GM12872 (cell line): ENCODE results near the gene SLC34A1.

Experiments
- TF ChIP-seq, protein P1 (sequence below): IDR thresholded peaks from 3 replicates; pipeline ENCODE4 v1.5.1; 2011; ENCODE audit warnings: low read depth, mild to moderate bottlenecking, low read length, moderate library complexity; ENCODE audit not compliant: insufficient read depth

Gene SLC34A1

DNA sequence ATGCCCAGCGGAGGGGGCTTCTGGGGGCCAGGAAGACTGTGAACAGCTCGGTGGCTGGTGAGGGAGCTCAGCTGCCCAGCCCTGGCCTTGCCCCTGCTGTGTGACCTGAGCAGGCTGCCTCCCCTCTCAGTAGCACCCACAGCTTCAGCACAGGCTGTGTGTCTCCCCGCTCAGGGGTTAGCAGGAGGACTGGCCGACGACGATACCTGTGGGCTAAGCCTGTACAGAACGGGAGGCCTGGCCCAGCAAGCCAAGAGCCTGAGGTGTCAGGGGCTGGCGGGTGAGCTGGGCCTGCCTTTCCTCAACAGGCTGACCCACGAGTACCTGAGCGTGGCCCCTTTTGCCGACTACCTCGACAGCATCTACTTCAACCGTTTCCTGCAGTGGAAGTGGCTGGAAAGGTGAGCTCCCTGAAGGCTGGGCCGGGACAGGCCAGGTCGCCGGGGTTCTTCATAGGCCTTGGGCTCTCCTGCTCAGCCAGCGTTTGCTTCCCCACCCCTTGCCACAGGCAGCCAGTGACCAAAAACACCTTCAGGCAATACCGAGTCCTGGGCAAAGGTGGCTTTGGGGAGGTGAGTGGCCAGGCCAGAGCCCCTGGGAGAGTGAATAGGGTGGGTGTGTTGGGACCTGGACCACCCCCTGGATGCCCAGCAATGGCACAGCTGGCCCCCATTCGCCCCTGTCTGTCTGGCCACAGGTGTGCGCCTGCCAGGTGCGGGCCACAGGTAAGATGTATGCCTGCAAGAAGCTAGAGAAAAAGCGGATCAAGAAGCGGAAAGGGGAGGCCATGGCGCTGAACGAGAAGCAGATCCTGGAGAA lies 48.8 kb downstream of the SLC34A1 start:
- TF ChIP-seq, protein P1, sequence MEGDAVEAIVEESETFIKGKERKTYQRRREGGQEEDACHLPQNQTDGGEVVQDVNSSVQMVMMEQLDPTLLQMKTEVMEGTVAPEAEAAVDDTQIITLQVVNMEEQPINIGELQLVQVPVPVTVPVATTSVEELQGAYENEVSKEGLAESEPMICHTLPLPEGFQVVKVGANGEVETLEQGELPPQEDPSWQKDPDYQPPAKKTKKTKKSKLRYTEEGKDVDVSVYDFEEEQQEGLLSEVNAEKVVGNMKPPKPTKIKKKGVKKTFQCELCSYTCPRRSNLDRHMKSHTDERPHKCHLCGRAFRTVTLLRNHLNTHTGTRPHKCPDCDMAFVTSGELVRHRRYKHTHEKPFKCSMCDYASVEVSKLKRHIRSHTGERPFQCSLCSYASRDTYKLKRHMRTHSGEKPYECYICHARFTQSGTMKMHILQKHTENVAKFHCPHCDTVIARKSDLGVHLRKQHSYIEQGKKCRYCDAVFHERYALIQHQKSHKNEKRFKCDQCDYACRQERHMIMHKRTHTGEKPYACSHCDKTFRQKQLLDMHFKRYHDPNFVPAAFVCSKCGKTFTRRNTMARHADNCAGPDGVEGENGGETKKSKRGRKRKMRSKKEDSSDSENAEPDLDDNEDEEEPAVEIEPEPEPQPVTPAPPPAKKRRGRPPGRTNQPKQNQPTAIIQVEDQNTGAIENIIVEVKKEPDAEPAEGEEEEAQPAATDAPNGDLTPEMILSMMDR = no peak

DNA sequence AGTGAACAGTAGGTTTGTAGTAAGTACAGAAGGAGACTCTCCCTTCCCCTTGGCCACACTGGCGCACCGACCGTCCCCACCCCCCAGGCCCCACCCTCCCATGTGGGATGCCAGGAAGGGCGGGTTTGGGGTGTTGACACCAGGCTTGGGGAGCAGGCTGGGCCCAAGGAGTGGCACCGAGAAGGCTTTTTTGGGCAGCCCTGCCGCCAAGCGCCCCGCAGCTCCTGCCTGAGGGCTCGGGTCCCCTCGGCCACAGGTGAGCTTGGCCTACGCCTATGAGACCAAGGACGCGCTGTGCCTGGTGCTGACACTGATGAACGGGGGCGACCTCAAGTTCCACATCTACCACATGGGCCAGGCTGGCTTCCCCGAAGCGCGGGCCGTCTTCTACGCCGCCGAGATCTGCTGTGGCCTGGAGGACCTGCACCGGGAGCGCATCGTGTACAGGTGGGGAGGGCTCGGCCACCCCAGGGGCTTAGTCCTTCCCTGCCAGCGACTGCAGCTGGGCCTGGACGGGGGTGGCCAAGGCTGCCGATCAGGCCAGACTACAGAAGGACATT lies 49.5 kb downstream of the SLC34A1 start:
- TF ChIP-seq, protein P1 = no peak

DNA sequence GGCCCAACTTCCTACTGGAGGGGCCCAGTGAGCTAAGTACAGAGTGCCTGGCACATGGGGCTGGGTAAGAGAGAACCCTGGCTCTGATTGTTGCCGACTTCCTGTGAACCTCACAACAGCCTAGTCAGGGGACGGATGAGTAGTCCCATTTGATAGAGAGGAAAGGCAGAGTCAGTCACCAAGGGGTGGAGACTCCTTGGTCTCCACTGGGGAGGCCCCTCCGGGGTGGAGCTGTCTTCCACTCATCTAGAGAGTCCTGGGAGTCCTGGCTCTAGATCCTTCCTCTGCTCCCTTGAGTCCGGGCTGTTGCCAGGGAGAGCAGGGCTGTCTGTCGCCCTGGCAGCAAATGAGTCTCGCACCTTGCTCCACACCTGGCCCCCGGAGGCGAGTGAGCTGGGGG lies 50.2 kb downstream of the SLC34A1 start:
- TF ChIP-seq, protein P1 = no peak

DNA sequence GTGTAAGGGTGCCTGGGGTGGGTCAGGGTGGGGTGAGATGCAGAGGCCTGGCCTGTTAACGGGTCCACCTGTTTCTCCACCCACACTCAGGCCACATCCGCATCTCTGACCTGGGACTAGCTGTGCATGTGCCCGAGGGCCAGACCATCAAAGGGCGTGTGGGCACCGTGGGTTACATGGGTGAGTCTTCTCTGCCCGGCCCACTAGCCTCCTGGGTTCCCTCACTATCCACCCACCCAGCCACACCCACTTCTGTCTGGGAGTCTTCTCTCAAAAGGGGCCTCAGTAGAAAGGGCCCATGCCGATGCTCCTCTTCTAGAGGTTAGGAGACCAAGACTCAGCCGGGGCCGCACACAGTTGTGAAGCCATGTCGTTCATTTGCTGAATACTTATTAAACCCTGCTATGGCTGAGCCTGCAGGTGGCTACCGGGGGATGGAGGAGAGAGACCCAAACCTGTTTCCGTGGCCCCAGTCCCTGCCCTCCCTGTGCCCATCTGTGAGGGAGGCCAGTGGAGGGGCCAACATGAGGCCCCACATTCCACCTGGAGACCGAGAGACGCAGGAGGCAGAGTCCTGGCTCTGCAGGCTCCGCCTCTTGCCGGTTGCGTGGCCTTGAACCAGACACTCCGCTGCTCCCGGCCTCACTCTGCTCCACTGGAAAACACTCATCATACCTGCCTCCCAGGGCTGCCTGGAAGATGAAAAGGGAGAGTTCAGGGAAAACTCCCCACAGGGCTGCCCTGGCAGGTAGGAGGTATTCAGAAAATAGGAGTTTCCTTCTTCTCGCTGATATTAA lies 50.9 kb downstream of the SLC34A1 start:
- TF ChIP-seq, protein P1 = no peak

DNA sequence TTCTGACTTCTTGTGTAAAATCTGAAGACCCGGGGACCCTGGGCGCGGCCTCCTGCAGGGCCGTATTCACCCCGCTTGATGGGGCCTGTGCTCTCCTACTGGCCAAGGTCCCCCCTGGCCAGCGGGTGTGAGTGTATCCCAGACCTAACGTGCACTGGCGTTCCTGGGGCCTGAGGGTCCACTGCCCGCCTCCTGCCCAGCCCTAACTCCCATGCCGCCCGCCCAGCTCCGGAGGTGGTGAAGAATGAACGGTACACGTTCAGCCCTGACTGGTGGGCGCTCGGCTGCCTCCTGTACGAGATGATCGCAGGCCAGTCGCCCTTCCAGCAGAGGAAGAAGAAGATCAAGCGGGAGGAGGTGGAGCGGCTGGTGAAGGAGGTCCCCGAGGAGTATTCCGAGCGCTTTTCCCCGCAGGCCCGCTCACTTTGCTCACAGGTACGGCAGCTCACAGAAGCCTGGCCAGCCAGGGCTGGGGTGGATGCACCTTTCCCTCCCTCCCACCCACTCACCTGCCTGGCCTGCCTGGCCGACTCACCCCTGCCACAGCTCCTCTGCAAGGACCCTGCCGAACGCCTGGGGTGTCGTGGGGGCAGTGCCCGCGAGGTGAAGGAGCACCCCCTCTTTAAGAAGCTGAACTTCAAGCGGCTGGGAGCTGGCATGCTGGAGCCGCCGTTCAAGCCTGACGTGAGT lies 51.8 kb downstream of the SLC34A1 start:
- TF ChIP-seq, protein P1 = no peak

DNA sequence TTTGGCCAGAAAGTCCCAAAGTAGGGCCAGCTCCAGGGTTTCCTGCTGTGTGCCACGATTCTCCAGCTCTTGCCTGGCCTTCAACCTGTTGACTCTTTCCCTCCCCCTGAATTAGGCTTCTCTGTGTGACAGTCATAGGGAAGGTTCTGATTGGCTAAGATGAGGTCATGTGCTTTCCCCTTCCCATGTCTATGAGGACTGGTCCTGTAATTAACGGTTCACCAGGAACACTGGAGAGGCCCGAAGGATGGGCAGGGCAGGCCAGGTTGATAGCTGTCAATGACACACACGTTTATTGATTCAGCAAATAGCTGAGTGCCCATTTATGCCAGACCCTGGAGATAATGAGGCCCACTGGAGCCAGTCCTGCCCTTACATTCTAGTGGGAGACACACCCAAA lies 53.4 kb downstream of the SLC34A1 start:
- TF ChIP-seq, protein P1 = no peak

DNA sequence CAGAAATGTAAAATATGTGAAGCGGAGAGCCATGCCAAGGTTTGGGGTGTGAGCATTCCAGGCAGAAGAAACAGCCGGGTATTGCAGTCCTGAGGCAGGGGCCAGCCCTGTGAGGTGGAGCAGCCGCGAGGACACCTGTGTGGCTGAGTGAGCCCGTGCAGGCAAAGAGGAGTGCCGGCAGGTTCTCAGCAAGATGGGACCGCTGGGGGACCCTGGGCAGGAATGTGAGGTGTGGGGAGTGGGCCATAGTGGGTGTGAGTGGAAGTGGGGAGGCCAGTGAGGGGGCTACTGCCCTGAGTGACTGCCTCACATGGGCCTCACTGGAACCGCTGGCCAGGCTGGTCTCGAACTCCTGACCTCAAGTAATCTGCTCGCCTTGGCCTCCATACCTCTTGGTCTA lies 54.2 kb downstream of the SLC34A1 start:
- TF ChIP-seq, protein P1 = no peak
